OCI-LY1 (cell line): ENCODE data around the gene MIAT.

ENCODE experiments used
- CTCF ChIP-seq: fragments of 200-600 bp; sonication (generic), shearing (Covaris generic); IDR thresholded peaks from 2 replicates; pipeline ENCODE4 v1.5.1; 2017; ENCODE audit warnings: mild to moderate bottlenecking, antibody characterized with exemption, low read length, moderate library complexity, mixed read lengths
- EZH2 ChIP-seq: fragments of 200-600 bp; sonication (generic), shearing (Covaris generic); IDR thresholded peaks from 2 replicates; pipeline ENCODE4 v1.8.0; 2017; ENCODE audit warnings: borderline replicate concordance, mixed run types, mild to moderate bottlenecking, antibody characterized with exemption, low read length, moderate library complexity, mixed read lengths

DNA sequence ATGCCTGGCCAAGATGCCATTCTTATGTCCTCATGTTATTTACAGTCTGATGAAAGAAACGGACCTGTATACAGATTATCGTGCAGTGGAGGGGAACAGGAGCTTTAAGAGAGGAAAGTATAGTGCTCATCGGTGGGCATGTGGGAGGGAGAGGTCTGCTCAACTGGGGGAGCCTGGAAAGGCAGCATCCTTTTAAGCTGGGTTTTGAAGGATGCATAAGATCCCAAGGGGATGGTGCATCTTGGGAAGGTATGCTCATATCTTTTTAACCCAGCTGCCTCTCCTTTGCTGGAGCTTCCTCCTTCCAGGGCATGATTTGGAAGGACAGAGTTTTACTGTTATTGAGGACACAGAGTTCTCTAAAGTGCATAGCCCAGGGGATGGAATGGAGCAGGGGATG, 34.8 kb downstream of the MIAT start:
- no peak for TF ChIP-seq CTCF
- TF ChIP-seq EZH2: no peak
